ELF-1 (cell line): ENCODE data around the gene KIAA1958.
"Not testable (repeated sequence)": the region's sequence is repeated elsewhere in the genome, so short reads cannot be mapped to it uniquely, and the experiment has no call there.

Experiments
- DNase-seq: peaks from one replicate; pipeline ENCODE4 v3.0.0-alpha.2; 2016; ENCODE audit warnings: low read depth, low spot score

The KIAA1958 gene

GRCh38 chr9:112555101-112555643 is 68.5 kb downstream of the KIAA1958 start:
- no peak for DNase-seq

GRCh38 chr9:112555844-112556482 is 69.3 kb downstream of the KIAA1958 start:
- no peak for DNase-seq

- no peak for DNase-seq
These were observed 70.1 kb downstream of the KIAA1958 start for GRCh38 chr9:112556497-112557442.

- DNase-seq, result no peak
These were observed 71.8 kb downstream of the KIAA1958 start for GRCh38 chr9:112558476-112558875.

- no peak for DNase-seq
These were observed 72.4 kb downstream of the KIAA1958 start for GRCh38 chr9:112558978-112559377.

GRCh38 chr9:112559629-112560413 is 73.2 kb downstream of the KIAA1958 start:
- DNase-seq, result no peak

- no peak for DNase-seq
These were observed 75.8 kb downstream of the KIAA1958 start for GRCh38 chr9:112562235-112562958.

- no peak for DNase-seq
These were observed 82.6 kb downstream of the KIAA1958 start for GRCh38 chr9:112569186-112569585.

- DNase-seq, result no peak
These were observed 84.1 kb downstream of the KIAA1958 start for GRCh38 chr9:112570671-112571167.

GRCh38 chr9:112571624-112572355 is 85.2 kb downstream of the KIAA1958 start:
- DNase-seq, result no peak

- DNase-seq, result no peak
These were observed 85.8 kb downstream of the KIAA1958 start for GRCh38 chr9:112572416-112572815.

GRCh38 chr9:112574008-112574407 is 87.4 kb downstream of the KIAA1958 start:
- DNase-seq, result no peak

- no peak for DNase-seq
These were observed 88.5 kb downstream of the KIAA1958 start for GRCh38 chr9:112575107-112575506.

- DNase-seq, result no peak
These were observed 95.0 kb downstream of the KIAA1958 start for GRCh38 chr9:112581469-112582176.

GRCh38 chr9:112582371-112583262 is 96.0 kb downstream of the KIAA1958 start:
- no peak for DNase-seq

- DNase-seq, result no peak
These were observed 100.0 kb downstream of the KIAA1958 start for GRCh38 chr9:112586599-112587155.

GRCh38 chr9:112591875-112592274 is 105.2 kb downstream of the KIAA1958 start:
- not testable (repeated sequence) for DNase-seq

GRCh38 chr9:112599732-112600131 is 113.1 kb downstream of the KIAA1958 start:
- DNase-seq, result no peak
